ENCODE measurements around the gene PHEX. TPM values are rescaled to one million over a fixed set of nuclear protein-coding genes. Genes with fewer than 3 reads are reported as not detected.

PHEX gene
- total and polyA plus RNA-seq, 4 experiments from 2014 or later: 0.25 to 0.98 (median 0.37) TPM

GRCh38 chrX:22163326-22163725 lies 131.2 kb downstream of the PHEX start:
- H3K4me1 Mint-ChIP-seq: no peaks in the 10 kb centered on the region

GRCh38 chrX:22164770-22165388 lies 132.8 kb downstream of the PHEX start:
- Histone ChIP-seq H3K36me3 (ENCODE audit: insufficient read depth, low read length) (no peaks in the 10 kb centered on the region), H3K27me3 (ENCODE audit: insufficient read depth, low read length) (no peaks in the 10 kb centered on the region), H3K4me3 (ENCODE audit: low read length in 2 of 2) (no peak overlapping the region), H3K4me1 (ENCODE audit: insufficient read depth, low read length) (no peaks in the 10 kb centered on the region), H3K27ac (ENCODE audit: low read depth, low read length) (no peak overlapping the region), H3K9me3 (ENCODE audit: control insufficient read depth in 1 of 2, low read length in 2 of 2) (no peaks in the 10 kb centered on the region)
- no peak overlapping the region for H3K4me3 Mint-ChIP-seq
- ChIA-PET CTCF (ENCODE audit: partially characterized antibody) (no interaction called here), POLR2A (ENCODE audit: partially characterized antibody) (no interaction called here)
- H3K36me3 Mint-ChIP-seq: no peaks in the 10 kb centered on the region
- H3K27ac Mint-ChIP-seq: peak overlapping the region in 1 of 7 donors; percentile 47
- H3K4me1 Mint-ChIP-seq: no peaks in the 10 kb centered on the region
- DNase-seq: no peak
- H3K9me3 Mint-ChIP-seq: peaks cover 0 to 1% (median 0%) of the 10 kb centered on the region in 8 donors
- intact Hi-C loops (cut with micrococcal nuclease): no loop called here
- no peaks in the 10 kb centered on the region for H3K27me3 Mint-ChIP-seq

More at GRCh38 chrX:22163326-22163725, 131.2 kb downstream of the PHEX start:
- intact Hi-C loops (cut with micrococcal nuclease): no loop called here
- POLR2A ChIA-PET (ENCODE audit: partially characterized antibody): no interaction called here
- H3K27me3 Mint-ChIP-seq: no peaks in the 10 kb centered on the region
- Histone ChIP-seq H3K36me3 (ENCODE audit: insufficient read depth, low read length) (no peaks in the 10 kb centered on the region), H3K27ac (ENCODE audit: low read depth, low read length) (no peak overlapping the region), H3K9me3 (ENCODE audit: control insufficient read depth in 1 of 2, low read length in 2 of 2) (no peaks in the 10 kb centered on the region), H3K4me3 (ENCODE audit: low read length in 2 of 2) (no peak overlapping the region), H3K27me3 (ENCODE audit: insufficient read depth, low read length) (no peaks in the 10 kb centered on the region), H3K4me1 (ENCODE audit: insufficient read depth, low read length) (no peaks in the 10 kb centered on the region)
- CTCF ChIA-PET (ENCODE audit: partially characterized antibody): no interaction called here
- peaks cover 0 to 1% (median 0%) of the 10 kb centered on the region in 8 donors for H3K9me3 Mint-ChIP-seq
- no peak for DNase-seq
- no peak overlapping the region for H3K4me3 Mint-ChIP-seq
- no peaks in the 10 kb centered on the region for H3K36me3 Mint-ChIP-seq
- no peak overlapping the region for H3K27ac Mint-ChIP-seq

DNA sequence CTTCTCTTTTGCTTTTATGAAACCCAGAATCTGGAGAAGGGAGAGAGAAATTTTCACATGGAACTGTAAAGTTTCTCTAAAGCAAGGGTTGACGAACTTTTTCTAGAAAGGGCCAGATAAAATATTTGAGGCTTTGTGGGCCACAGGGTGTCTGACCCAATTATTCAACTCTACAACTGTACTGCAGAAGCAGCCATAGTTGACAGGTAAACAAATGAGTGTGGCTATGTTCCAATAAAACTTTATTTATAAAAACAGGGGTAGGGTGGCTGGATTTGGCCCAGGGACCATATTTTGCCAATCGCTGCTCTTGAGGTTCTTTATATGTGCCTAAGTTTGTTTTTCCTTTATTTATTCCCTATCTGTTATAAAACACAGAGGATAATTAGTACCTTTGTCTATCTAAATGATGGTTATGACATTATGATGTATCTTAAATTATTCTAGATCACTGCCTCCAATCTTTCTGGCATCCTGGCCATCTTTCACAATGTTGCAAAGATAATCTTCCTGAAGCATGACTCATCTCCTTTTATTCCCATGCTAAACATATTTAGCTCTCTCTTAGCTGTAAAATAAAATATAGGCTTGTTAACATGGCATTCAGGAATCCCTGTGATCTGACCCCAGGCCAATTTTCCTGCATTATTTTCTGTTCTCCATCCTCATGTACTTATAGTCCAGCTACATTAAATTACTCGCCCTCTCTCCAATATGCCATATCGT lies 133.8 kb downstream of the PHEX start:
- H3K27ac ChIP-seq (ENCODE audit: low read depth, low read length): no peak overlapping the region
- no peak for DNase-seq

GRCh38 chrX:22171287-22172060 lies 139.3 kb downstream of the PHEX start:
- Mint-ChIP-seq H3K27ac (no peak overlapping the region), H3K9me3 (no peaks in the 10 kb centered on the region), H3K27me3 (no peaks in the 10 kb centered on the region), H3K4me3 (no peak overlapping the region), H3K4me1 (no peaks in the 10 kb centered on the region), H3K36me3 (no peaks in the 10 kb centered on the region)
- no peaks in the 10 kb centered on the region for H3K36me3 ChIP-seq (ENCODE audit: insufficient read depth, low read length)
- H3K9me3 ChIP-seq (ENCODE audit: control insufficient read depth in 1 of 2, low read length in 2 of 2): no peaks in the 10 kb centered on the region
- CTCF ChIA-PET (ENCODE audit: partially characterized antibody): no interaction called here
- no peaks in the 10 kb centered on the region for H3K27me3 ChIP-seq (ENCODE audit: insufficient read depth, low read length)
- no peak for DNase-seq
- POLR2A ChIA-PET (ENCODE audit: partially characterized antibody): no interaction called here
- intact Hi-C loops (cut with micrococcal nuclease): no loop called here
- H3K4me3 ChIP-seq (ENCODE audit: low read length in 2 of 2): no peak overlapping the region
- H3K27ac ChIP-seq (ENCODE audit: low read depth, low read length): no peak overlapping the region
- no peaks in the 10 kb centered on the region for H3K4me1 ChIP-seq (ENCODE audit: insufficient read depth, low read length)

More for the DNA sequence above, 133.8 kb downstream of the PHEX start:
- Histone ChIP-seq H3K4me1 (ENCODE audit: insufficient read depth, low read length) (no peaks in the 10 kb centered on the region), H3K36me3 (ENCODE audit: insufficient read depth, low read length) (no peaks in the 10 kb centered on the region), H3K27me3 (ENCODE audit: insufficient read depth, low read length) (no peaks in the 10 kb centered on the region), H3K9me3 (ENCODE audit: control insufficient read depth in 1 of 2, low read length in 2 of 2) (no peaks in the 10 kb centered on the region), H3K4me3 (ENCODE audit: low read length in 2 of 2) (no peak overlapping the region)
- CTCF ChIA-PET (ENCODE audit: partially characterized antibody): no interaction called here
- Mint-ChIP-seq H3K27me3 (no peaks in the 10 kb centered on the region), H3K9me3 (peaks cover 0 to 1% (median 0%) of the 10 kb centered on the region in 8 donors), H3K4me1 (no peaks in the 10 kb centered on the region), H3K27ac (peak overlapping the region in 1 of 7 donors; percentile 3), H3K4me3 (no peak overlapping the region), H3K36me3 (no peaks in the 10 kb centered on the region)
- intact Hi-C loops (cut with micrococcal nuclease): no loop called here
- POLR2A ChIA-PET (ENCODE audit: partially characterized antibody): no interaction called here

- no peaks in the 10 kb centered on the region for H3K27me3 Mint-ChIP-seq
- no peaks in the 10 kb centered on the region for H3K9me3 ChIP-seq (ENCODE audit: control insufficient read depth in 1 of 2, low read length in 2 of 2)
- peaks cover 0 to 1% (median 0%) of the 10 kb centered on the region in 4 donors for H3K4me1 Mint-ChIP-seq
- no peak overlapping the region for H3K4me3 ChIP-seq (ENCODE audit: low read length in 2 of 2)
- no peak for DNase-seq
- no peaks in the 10 kb centered on the region for H3K4me1 ChIP-seq (ENCODE audit: insufficient read depth, low read length)
- no peak overlapping the region for H3K27ac ChIP-seq (ENCODE audit: low read depth, low read length)
- H3K36me3 ChIP-seq (ENCODE audit: insufficient read depth, low read length): no peaks in the 10 kb centered on the region
- H3K9me3 Mint-ChIP-seq: no peaks in the 10 kb centered on the region
- POLR2A ChIA-PET (ENCODE audit: partially characterized antibody): no interaction called here
- no peaks in the 10 kb centered on the region for H3K27me3 ChIP-seq (ENCODE audit: insufficient read depth, low read length)
- CTCF ChIA-PET (ENCODE audit: partially characterized antibody): no interaction called here
- no peak overlapping the region for H3K27ac Mint-ChIP-seq
- no peak overlapping the region for H3K4me3 Mint-ChIP-seq
- no peaks in the 10 kb centered on the region for H3K36me3 Mint-ChIP-seq
- intact Hi-C loops (cut with micrococcal nuclease): no loop called here
Measured at GRCh38 chrX:22173966-22174365, 141.8 kb downstream of the PHEX start.

- CTCF ChIA-PET (ENCODE audit: partially characterized antibody): no interaction called here
- DNase-seq: no peak
- Histone ChIP-seq H3K27me3 (ENCODE audit: insufficient read depth, low read length) (no peaks in the 10 kb centered on the region), H3K4me3 (ENCODE audit: low read length in 2 of 2) (no peak overlapping the region), H3K27ac (ENCODE audit: low read depth, low read length) (no peak overlapping the region), H3K4me1 (ENCODE audit: insufficient read depth, low read length) (no peaks in the 10 kb centered on the region), H3K9me3 (ENCODE audit: control insufficient read depth in 1 of 2, low read length in 2 of 2) (no peaks in the 10 kb centered on the region), H3K36me3 (ENCODE audit: insufficient read depth, low read length) (no peaks in the 10 kb centered on the region)
- Mint-ChIP-seq H3K4me1 (peaks cover 0 to 1% (median 0%) of the 10 kb centered on the region in 4 donors), H3K9me3 (peaks cover 0 to 3% (median 0%) of the 10 kb centered on the region in 8 donors), H3K27ac (no peak overlapping the region), H3K27me3 (no peaks in the 10 kb centered on the region), H3K4me3 (no peak overlapping the region), H3K36me3 (no peaks in the 10 kb centered on the region)
- POLR2A ChIA-PET (ENCODE audit: partially characterized antibody): no interaction called here
- intact Hi-C loops (cut with micrococcal nuclease): no loop called here
Measured at GRCh38 chrX:22177950-22178515, 145.9 kb downstream of the PHEX start.

DNA sequence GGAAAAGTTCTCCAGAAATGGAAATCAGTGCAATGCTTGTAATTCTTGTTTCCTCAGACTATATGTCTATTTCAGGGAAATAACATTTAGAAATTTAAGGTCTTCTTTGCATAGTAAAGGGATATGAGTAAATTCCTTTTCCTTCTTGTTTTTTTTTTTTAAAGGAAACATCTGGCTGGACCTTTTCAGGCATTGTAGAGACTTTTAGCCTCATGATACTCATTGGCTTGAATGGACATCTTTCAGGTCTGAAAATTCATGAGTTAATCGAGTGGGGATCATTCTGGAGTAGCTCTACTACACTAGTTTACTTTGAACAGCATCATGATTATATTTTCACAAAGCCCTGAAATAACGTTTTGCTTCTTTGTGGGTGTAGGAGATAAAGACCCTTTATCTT lies 152.0 kb downstream of the PHEX start:
- no peak for DNase-seq
- Histone ChIP-seq H3K4me3 (ENCODE audit: low read length in 2 of 2) (no peak overlapping the region), H3K36me3 (ENCODE audit: insufficient read depth, low read length) (no peaks in the 10 kb centered on the region), H3K4me1 (ENCODE audit: insufficient read depth, low read length) (no peaks in the 10 kb centered on the region), H3K27ac (ENCODE audit: low read depth, low read length) (no peak overlapping the region), H3K27me3 (ENCODE audit: insufficient read depth, low read length) (no peaks in the 10 kb centered on the region), H3K9me3 (ENCODE audit: control insufficient read depth in 1 of 2, low read length in 2 of 2) (no peaks in the 10 kb centered on the region)
- intact Hi-C loops (cut with micrococcal nuclease): no loop called here
- H3K9me3 Mint-ChIP-seq: peaks cover 0 to 3% (median 0%) of the 10 kb centered on the region in 8 donors
- no peak overlapping the region for H3K4me3 Mint-ChIP-seq
- H3K27me3 Mint-ChIP-seq: no peaks in the 10 kb centered on the region
- H3K4me1 Mint-ChIP-seq: no peaks in the 10 kb centered on the region
- ChIA-PET POLR2A (ENCODE audit: partially characterized antibody) (no interaction called here), CTCF (ENCODE audit: partially characterized antibody) (no interaction called here)
- H3K36me3 Mint-ChIP-seq: no peaks in the 10 kb centered on the region
- H3K27ac Mint-ChIP-seq: no peak overlapping the region

Data from CD4-positive, alpha-beta memory T cell (primary cell).